Stimulated activated CD4-positive, alpha-beta T cell treated with anti-CD3 and anti-CD28 coated beads, TNF-alpha, amount 100 ng/mL, for 48 hours (primary cell): ENCODE data around the gene C3orf33.
A peak's percentile ranks its signal among the peaks of the same experiment; 100 is the strongest.
"Not testable (repeated sequence)": the region's sequence is repeated elsewhere in the genome, so short reads cannot be mapped to it uniquely, and the experiment has no call there.

ENCODE experiments used
- DNase-seq, 3 donors: peaks; one replicate each; pipeline ENCODE4 v3.0.0-alpha.2; 2020; ENCODE audit warnings: low read depth in 3 of 3

Gene C3orf33

DNA sequence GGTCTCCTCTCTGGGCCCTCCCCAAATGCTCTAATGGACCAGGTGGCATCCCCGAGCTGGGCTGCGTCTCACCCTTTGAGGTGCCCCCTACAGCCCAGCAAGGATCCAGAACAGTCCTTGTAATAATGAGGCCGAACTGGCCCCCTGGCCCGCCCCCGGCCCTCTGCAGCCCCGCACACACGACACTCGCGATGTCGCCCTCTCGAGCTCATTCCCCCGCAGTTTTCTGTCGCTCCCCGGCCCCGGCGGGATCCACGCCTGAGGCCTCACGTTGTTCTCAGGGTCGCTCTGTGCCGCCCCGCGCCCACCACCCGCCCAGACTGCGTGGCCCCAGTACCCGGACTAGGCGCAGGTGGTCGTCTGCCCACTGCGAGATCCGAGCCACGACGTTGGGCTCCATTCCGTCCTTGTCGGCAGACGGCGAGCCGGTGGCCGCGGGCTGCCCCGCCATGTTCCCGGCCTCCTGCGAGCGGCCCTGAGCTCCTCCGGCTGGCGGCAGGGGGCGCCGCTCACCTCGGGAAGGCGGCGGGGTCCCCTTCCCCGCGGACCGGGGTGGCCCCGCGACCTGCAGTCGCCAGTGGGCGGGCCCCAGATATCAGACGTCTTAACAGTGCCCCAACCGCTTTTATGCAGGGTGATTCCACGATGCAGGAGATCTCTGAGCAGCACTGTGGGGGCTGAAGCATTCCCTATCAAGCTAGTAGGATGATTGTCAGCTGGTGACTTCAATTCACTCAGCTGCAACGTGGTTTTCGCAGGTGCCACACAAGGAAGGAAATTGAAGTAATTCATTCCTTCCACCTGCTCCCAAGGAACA is at the start of gene C3orf33:
C3orf33 (minus strand) TSS at position 477 of the 817 bp plus-strand sequence; CDS start at position 451, 26 bp downstream.
- DNase-seq = peak; percentile 57 to 64 (median 59)

DNA sequence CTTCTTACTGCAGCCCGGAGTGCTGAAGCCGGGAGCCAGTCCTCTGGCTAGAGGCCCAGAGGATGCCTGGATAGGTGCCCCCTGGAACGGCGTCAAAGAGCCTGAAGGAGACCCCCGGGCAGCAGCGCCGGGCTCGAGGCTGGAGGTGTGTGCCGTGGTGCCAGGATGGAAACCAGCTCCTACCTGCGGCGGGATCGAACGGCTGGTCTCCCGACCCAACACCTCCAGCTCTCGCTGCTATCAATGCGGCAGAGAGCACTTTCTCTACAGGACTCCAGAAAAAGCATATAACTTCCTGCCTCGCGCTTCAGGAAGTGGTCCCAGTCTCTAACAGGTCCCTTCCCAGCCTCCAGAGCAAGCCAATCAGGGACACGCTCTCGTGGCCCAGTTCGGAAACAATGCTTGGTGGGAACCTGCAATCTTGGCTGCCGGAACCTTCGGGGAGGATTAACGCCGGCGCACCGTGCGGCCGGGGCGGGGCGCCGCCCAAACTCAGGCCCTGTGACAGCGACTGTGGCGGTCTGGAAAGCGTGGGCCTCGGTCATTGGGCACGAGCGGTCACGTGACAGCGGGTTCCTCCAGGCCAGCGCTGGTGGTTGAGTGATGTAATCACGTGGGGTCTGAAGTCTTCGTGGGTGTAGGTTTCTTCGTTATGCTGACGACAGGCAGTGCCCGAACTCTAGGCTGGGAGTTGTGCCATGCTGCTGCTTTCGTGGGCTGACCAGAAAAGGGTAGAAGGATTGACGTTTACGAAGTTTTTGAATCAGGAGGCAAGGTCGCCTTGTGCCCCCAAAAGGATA is 48.3 kb upstream of the C3orf33 start, which contains the start of gene SLC33A1:
SLC33A1 (minus strand) TSS at position 287 of the 800 bp plus-strand sequence. CDS start 430 bp downstream, outside the sequence.
- DNase-seq = peak; percentile 94 to 98 (median 97)

DNA sequence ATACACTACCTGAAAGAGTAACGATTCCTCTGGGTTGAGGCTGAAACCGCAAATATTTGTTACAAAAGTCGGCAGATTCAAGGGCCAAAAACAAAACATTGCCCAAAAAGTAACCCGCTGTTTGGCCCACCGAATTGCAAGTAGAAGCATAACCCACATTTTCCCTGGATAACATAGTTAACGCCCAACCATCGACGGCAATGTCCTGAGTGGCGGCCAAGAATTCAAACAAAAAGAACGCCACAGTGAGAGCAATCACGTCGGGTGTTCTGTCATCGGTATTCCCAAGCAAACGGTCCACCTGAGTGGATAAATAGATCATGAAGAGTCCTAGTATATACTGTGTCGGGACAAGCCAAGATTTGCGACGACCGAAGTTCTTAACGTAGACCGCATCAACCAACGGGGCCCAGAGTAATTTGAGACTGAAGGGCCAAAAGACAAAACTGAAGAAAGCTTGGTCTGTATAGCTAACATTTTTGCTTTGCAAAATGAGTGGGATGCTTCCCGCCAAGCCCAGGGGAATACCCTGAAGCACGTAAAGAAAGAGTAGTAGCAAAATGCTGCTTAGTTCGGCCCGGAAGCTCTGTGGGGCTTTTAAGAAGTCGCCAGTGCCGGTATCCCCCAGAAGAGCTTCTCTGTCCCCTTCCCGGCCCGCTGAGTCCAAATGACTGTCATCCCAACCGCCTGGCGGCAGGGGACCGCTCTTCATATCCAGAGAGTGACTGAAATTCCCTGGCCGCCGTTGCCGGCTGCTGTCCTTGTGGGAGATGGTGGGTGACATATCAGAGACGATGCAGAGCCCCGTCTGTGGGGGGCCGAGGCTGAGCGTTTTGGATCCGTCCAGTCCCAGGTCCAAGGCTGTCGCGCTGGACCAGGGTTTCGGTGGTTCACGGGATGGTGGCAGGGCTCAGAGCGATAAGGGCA is 47.4 kb upstream of the C3orf33 start:
- peak in 2 of 3 donors; percentile 7 to 16 for DNase-seq

DNA sequence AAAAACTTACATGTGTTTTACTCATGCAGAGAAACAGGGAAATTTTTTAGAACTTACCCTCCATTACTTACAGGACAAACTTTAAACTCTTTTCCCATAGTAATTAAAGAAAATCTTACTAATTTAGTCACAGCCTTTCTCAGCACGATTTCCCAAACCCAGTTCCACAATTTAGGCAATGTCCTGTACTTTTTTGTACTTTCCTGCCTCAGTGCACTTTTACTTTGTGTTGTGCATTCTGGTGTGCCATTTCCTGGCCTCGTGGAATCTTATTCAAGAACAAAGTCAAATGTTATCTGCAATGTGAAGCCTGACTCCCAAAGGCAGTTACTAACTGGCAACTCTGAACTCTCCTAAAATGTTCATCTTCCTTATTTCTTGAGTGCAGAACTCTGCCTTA is 46.3 kb upstream of the C3orf33 start:
- no peak for DNase-seq

- DNase-seq = not testable (repeated sequence)
Measured at GRCh38 chr3:155849404-155849803, 43.3 kb upstream of the C3orf33 start.

GRCh38 chr3:155847993-155848392 is 41.9 kb upstream of the C3orf33 start:
- no peak for DNase-seq

GRCh38 chr3:155846119-155846518 is 40.0 kb upstream of the C3orf33 start:
- DNase-seq = no peak

- DNase-seq = no peak
Measured at GRCh38 chr3:155843569-155843968, 37.5 kb upstream of the C3orf33 start.

DNA sequence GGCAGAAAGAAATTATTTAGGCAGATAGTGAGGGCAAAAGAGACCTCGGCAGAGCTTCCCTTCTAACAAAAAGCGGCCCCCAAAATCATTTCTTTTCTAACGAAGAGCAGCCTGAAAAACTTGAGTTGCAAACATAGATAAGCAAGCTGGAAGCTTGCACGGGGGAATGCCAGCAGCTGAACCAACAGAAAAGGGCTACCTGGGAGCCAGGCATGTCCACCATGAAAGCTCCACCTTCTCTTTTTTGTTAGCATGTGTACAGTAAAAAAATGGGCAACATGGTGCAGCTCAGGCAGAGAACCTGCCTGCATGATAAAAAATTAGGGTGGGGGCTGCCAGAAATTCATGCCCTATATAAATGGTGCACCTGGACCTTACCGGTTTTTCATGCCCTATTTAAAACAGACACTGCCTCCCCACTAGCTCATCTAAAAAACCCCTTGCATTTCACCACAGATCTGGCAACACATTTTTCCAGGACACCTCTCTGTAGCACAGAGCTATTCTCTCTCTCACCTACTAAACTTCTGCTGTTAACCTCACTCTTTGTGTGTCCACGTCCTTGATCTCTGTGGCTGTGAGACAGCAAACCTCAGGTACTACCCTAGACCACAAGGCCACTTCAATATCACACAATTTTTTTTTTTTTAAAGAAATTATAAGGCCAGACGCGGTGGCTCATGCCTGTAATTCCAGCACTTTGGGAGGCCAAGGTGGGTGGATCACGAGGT is 29.4 kb upstream of the C3orf33 start:
- no peak for DNase-seq

GRCh38 chr3:155828490-155829098 is 22.5 kb upstream of the C3orf33 start:
- DNase-seq = not testable (repeated sequence)

DNA sequence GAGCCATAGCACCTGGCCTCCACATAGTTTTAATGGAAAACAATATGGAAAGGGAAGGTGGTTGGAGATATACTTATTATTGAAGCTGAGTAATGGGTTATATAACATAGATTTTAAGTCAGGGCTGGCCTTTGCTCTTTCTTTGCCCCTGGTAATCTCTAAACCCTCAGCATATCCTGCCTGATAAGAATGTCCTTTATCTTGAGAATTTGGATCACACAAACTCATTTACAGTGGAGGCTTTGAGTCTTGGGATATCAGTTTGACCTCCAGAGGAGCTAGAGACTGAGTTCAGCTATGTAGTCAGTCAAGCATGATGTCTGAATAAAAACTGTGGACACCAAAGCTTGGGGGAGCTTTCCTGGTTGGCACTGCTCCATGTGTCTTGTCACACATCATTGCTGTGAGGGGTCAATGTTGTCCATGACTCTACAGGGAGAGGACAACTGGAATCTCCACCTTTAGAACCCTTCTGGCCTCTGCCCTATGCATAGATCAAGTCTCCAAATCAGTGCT is 9.0 kb upstream of the C3orf33 start:
- no peak for DNase-seq

- DNase-seq = not testable (repeated sequence)
Measured at GRCh38 chr3:155813224-155813623, 7.1 kb upstream of the C3orf33 start.

GRCh38 chr3:155809181-155809580 is 3.1 kb upstream of the C3orf33 start:
- DNase-seq = no peak

- DNase-seq = no peak
Measured at GRCh38 chr3:155807823-155808222, 1.7 kb upstream of the C3orf33 start.

DNA sequence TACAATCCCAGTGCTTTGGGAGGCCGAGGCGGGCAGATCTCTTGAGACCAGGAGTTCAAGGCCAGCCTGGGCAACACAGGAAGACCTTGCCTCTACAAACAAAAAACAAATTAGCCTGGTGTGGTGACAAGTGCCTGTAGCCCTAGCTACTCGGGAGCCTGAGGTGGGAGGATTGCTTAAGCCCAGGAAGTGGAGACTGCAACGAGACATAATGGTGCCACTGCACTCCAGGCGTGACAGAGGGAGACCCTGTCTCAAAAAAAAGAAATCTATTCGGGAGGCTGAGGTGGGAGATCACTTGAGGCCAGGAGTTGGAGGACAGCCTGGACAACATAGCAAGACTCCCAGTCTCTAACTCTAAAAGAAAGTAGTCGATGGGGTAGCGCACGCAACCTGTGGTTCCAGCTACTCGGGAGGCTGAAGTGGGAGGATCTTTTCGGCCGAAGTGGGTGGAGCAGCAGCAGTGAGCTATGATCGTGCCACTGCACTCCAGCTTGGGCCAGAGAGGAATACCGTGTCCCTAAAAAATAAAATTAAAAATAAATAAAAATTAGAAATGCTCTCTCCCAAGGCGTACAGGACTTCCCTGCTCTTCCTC is 775 bp downstream of the C3orf33 start:
- DNase-seq = peak in 1 of 3 donors; percentile 26

DNA sequence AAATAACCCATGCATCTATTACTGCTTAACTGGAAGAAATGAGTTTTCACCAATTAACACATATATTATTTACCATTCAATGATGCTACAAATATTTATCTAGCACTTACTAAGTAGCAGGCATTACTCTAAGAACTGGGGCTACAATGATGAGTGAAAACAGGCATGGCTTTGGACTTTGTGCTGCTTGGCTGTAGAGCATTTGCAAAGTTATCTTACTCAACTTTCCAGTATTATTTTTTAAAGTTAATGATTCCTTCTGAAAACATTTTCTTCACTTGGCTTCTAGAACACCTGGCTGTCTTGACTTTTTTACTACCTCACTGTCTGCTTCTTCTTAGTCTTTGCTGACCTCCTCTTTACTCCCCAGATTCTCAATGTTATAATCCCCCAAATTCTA is 1.8 kb downstream of the C3orf33 start:
- DNase-seq = no peak

GRCh38 chr3:155792532-155792931 is 13.5 kb downstream of the C3orf33 start:
- DNase-seq = no peak

DNA sequence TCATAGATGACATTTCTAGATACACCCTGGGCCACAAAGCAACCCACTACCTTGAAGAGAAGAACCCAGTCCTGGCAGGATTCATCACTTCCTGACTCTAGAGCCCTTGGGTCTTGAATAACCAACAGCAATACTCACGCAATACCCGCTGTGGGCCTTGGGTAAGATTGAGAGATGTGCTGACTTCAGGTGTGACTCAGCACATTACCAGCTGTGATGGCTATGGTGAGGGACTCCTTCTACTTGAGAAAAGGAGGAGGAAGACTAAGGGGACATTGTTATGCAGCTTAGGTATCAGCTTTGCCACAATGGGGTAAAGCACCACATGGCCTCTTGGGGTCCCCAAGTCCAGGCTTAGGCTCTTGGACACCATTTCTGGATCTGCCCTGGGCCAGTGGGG is 14.9 kb downstream of the C3orf33 start:
- DNase-seq = no peak

GRCh38 chr3:155790272-155790925 is 15.7 kb downstream of the C3orf33 start:
- no peak for DNase-seq
